Esophagus (tissue), 2 donors: ENCODE measurements around the gene WDR46. TPM values are rescaled to one million over a fixed set of nuclear protein-coding genes. Genes with fewer than 3 reads are reported as not detected.
"Not testable (repeated sequence)": the region's sequence is repeated elsewhere in the genome, so short reads cannot be mapped to it uniquely, and the experiment has no call there.

Source experiments
- H3K27ac ChIP-seq, 2 donors: one replicate each; pipeline ENCODE4 v1.5.1; 2013; ENCODE audit warnings: low read depth in 2 of 2, mild to moderate bottlenecking in 2 of 2, inconsistent platforms in 1 of 2, low read length in 1 of 2, moderate library complexity in 1 of 2
- H3K27me3 ChIP-seq, 2 donors: one replicate each; pipeline ENCODE4 v1.6.1; 2013; ENCODE audit warnings: low read length in 2 of 2, control low read depth in 1 of 2, mild to moderate bottlenecking in 1 of 2; ENCODE audit not compliant: insufficient read depth in 2 of 2, control insufficient read depth in 1 of 2
- H3K36me3 ChIP-seq, 2 donors: one replicate each; pipeline ENCODE4 v1.6.1; 2013; ENCODE audit warnings: low read length in 1 of 2; ENCODE audit not compliant: control insufficient read depth in 2 of 2, insufficient read depth in 2 of 2
- H3K4me1 ChIP-seq, 2 donors: one replicate each; pipeline ENCODE4 v1.6.1; 2013; ENCODE audit warnings: low read length in 1 of 2; ENCODE audit not compliant: control insufficient read depth in 2 of 2, insufficient read depth in 2 of 2
- H3K4me3 ChIP-seq, 2 donors: one replicate each; pipeline ENCODE4 v1.5.1; 2013; ENCODE audit warnings: low read length in 2 of 2, mild to moderate bottlenecking in 2 of 2, low read depth in 1 of 2, moderate library complexity in 1 of 2
- H3K9me3 ChIP-seq, 2 donors: one replicate each; pipeline ENCODE4 v1.6.1; 2013; ENCODE audit warnings: mild to moderate bottlenecking in 2 of 2, low read depth in 1 of 2, low read length in 1 of 2, moderate library complexity in 1 of 2; ENCODE audit not compliant: control insufficient read depth in 2 of 2, insufficient read depth in 1 of 2
- WGBS, 2 donors: extraction: QIAGEN DNeasy Blood & Tissue Kit; methylation state at CpG; one replicate each; pipeline ENCODE4 v1.1.7; 2013; 5-methylcytosine and 5-hydroxymethylcytosine counted together
- polyA plus RNA-seq, 2 donors: library from polyadenylated mRNA; stranded (reverse); fragments of 200-250 nt; gene quantifications; one replicate each; pipeline ENCODE4 v1.2.3, GENCODE V29; 2013
- donor health status: healthy with polysubstance abuse.
- donor health status: Bipolar disorder and iron deficiency.

The WDR46 gene
- polyA plus RNA-seq, 2 donors: 38.6 to 44.5 TPM

GRCh38 chr6:33271468-33272274 lies 17.4 kb downstream of the WDR46 start, which contains the start of the genes RPS18 and VPS52:
TSS of gene RPS18 (plus strand) at chr6:33272075. CDS start at chr6:33272120, 45 bp downstream.
TSS of gene VPS52 (minus strand) at chr6:33271876. CDS start at chr6:33271675, 201 bp downstream.
- Histone ChIP-seq H3K27me3 (no peaks in the 10 kb centered on the region), H3K9me3 (no peaks in the 10 kb centered on the region), H3K36me3 (peaks cover 7 to 21% of the 10 kb centered on the region in 2 donors), H3K27ac (peak within 1 kb of the TSS; percentile 89 to 94), H3K4me1 (peaks cover 0 to 7% of the 10 kb centered on the region in 2 donors), H3K4me3 (peak within 1 kb of the TSS; percentile 77 to 93)
- WGBS, 2 donors: 0% methylated on average over 48 of the region's 48 CpGs

DNA sequence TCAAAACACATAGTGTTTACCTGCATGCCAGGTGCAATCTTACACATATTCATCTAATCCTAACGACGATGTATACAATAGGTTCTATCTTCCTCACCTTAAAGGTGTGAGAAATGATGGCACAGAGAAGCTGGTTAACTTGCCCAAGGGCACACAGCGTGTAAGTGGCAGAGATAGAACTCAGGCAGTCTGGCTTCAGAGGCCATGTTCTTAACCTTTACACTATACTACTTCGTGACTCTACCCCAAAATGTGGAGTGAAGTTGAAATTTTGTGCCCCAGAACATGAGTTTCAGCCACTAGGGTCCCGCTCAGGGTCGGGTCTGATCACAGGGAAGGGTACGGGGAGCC lies 17.9 kb downstream of the WDR46 start:
- Histone ChIP-seq H3K27ac (peak overlapping the region; percentile 89 to 94), H3K4me3 (peak overlapping the region; percentile 77 to 93), H3K36me3 (peaks cover 7 to 23% of the 10 kb centered on the region in 2 donors), H3K4me1 (peaks cover 0 to 5% of the 10 kb centered on the region in 2 donors), H3K9me3 (no peaks in the 10 kb centered on the region), H3K27me3 (no peaks in the 10 kb centered on the region)
- 1 to 2% methylated on average over 7 of the region's 7 CpGs for WGBS, 2 donors

DNA sequence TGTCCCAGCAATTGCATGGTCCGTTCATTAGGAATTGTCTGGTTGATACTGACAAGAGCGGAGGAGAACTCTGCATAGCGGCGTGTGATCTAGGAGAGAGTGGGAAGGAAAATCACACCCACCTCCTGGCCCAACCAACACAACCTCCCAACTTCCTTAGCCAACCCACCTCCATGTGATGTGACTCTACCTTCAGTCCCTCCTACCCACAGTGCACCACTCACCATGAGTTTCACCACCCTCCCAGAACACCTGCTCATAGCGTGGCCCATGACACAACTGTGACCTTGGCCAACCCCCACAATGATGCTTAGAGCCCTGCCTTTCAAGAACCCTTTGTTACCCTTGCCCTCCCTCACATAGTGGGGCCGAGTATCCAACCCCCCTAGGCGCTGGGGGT lies 25.0 kb downstream of the WDR46 start:
- H3K36me3 ChIP-seq: peaks cover 7 to 33% of the 10 kb centered on the region in 2 donors

GRCh38 chr6:33262490-33262889 lies 26.5 kb downstream of the WDR46 start:
- not testable (repeated sequence) for H3K4me3 ChIP-seq, H3K27me3 ChIP-seq, H3K27ac ChIP-seq, H3K4me1 ChIP-seq, H3K9me3 ChIP-seq
- peaks cover 0 to 31% of the 10 kb centered on the region in 2 donors for H3K36me3 ChIP-seq
- WGBS, 2 donors: 96% methylated on average over 3 of the region's 3 CpGs

More for the DNA sequence above, 25.0 kb downstream of the WDR46 start:
- no peaks in the 10 kb centered on the region for H3K27me3 ChIP-seq
- no peaks in the 10 kb centered on the region for H3K9me3 ChIP-seq
- no peak overlapping the region for H3K27ac ChIP-seq
- 86 to 88% methylated on average over 7 of the region's 7 CpGs for WGBS, 2 donors
- no peak overlapping the region for H3K4me3 ChIP-seq
- H3K4me1 ChIP-seq: peaks cover 0 to 2% of the 10 kb centered on the region in 2 donors

DNA sequence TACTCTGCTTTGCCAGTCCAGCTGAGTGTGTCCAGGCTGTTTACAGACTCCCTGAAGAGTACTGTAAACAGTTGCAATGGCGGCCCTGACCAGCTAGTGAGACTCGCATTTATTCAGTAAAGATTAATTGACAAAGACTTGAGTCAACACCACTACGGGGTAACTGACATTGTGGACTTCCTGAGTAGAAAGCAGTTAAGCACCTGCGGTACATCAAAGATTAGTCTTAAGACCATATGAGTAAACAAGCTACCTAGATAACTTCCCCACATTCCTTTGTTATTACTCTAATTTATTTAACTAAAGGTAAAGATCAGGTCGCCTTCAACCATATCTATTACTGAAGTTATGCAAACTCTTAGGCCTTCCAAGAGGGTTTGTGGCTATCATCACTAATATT lies 30.0 kb downstream of the WDR46 start:
- 66 to 78% methylated on average over 5 of the region's 5 CpGs for WGBS, 2 donors
- Histone ChIP-seq H3K9me3 (no peaks in the 10 kb centered on the region), H3K27me3 (no peaks in the 10 kb centered on the region), H3K4me1 (no peaks in the 10 kb centered on the region), H3K27ac (no peak overlapping the region), H3K36me3 (peaks cover 0 to 10% of the 10 kb centered on the region in 2 donors), H3K4me3 (no peak overlapping the region)

DNA sequence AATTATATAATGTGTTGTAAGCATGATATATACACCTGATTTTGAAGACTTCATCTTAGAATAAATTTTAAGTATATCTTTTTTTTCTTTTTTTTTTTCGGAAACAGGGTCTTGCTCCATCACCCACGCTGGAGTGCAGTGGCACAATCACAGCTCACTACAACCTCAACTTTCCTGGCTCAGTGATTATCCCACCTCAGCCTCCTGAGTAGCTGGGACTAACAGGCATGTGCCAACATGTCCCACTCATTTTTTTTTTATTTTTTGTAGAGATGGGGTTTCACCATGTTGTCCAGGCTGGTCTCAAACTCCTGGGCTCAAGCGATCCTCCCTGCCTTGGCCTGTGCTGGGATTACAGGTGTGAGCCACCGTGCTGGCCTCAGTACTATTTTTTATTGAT lies 34.4 kb downstream of the WDR46 start:
- Histone ChIP-seq H3K36me3 (peaks cover 0 to 7% of the 10 kb centered on the region in 2 donors), H3K4me3 (no peak overlapping the region)
- 87 to 93% methylated on average over 4 of the region's 4 CpGs for WGBS, 2 donors

GRCh38 chr6:33252759-33253158 lies 36.3 kb downstream of the WDR46 start:
- peaks cover 7 to 12% of the 10 kb centered on the region in 2 donors for H3K4me1 ChIP-seq

More for the DNA sequence above, 34.4 kb downstream of the WDR46 start:
- H3K27me3 ChIP-seq: no peaks in the 10 kb centered on the region
- H3K4me1 ChIP-seq: peaks cover 5 to 11% of the 10 kb centered on the region in 2 donors
- no peak overlapping the region for H3K27ac ChIP-seq
- H3K9me3 ChIP-seq: no peaks in the 10 kb centered on the region

DNA sequence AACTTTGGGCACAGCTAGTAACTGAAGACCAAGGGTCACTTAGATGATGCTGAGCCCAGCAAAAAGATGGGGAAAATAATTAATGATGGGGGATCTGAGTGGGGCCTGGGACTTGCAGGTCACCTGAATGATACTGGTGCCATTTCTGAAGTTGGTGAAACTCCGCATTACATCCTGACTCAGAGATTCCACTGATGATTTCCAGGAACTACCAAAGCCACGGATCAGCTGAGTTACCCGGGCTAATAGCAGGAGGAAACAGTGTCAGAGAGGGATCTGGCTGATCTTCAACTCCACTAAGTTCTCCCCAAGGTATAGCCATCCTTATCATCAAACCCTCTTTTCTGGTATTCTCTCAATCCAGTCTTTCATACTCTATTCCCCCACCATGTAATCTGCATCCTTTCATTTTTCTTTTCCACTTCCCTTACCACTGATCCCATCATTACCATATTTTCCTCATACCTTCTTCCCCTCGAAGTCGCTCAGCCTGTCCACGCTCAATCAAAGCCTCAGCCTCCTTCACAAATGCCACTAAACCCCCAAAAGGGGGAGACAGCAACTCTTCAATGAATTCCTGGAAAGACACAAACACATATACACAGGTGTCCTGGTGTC lies 37.5 kb downstream of the WDR46 start:
- no peak overlapping the region for H3K4me3 ChIP-seq
- H3K4me1 ChIP-seq: peaks cover 7 to 12% of the 10 kb centered on the region in 2 donors
- no peak overlapping the region for H3K27ac ChIP-seq
- H3K9me3 ChIP-seq: no peaks in the 10 kb centered on the region
- peaks cover 0 to 4% of the 10 kb centered on the region in 2 donors for H3K36me3 ChIP-seq
- WGBS, 2 donors: 84 to 86% methylated on average over 6 of the region's 6 CpGs
- no peaks in the 10 kb centered on the region for H3K27me3 ChIP-seq

More at GRCh38 chr6:33252759-33253158, 36.3 kb downstream of the WDR46 start:
- Histone ChIP-seq H3K27ac (no peak overlapping the region), H3K9me3 (no peaks in the 10 kb centered on the region), H3K4me3 (no peak overlapping the region), H3K36me3 (peaks cover 0 to 4% of the 10 kb centered on the region in 2 donors), H3K27me3 (no peaks in the 10 kb centered on the region)

DNA sequence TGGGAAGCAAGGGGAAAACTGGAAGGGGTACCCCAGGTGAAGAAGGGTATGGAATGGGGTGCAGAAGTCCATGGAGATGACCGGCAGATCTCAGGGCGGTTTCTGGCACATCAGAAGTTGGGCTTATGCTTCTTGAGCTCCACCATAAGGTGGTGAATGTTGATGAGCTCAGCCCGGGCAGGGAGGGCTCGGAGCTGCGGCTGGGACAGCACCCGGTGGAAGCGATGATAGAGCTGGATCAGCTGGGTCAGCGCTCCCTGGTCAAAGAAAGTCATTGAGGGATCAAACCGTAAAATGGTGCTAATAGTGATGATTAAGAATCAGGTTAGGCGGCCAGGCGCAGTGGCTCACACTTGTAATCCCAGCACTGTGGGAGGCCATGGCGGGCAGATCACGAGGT lies 38.3 kb downstream of the WDR46 start:
- Histone ChIP-seq H3K4me1 (peaks cover 7 to 12% of the 10 kb centered on the region in 2 donors), H3K9me3 (no peaks in the 10 kb centered on the region), H3K36me3 (peaks cover 0 to 4% of the 10 kb centered on the region in 2 donors), H3K27ac (peak overlapping the region; percentile 11 to 99), H3K27me3 (no peaks in the 10 kb centered on the region), H3K4me3 (no peak overlapping the region)
- WGBS, 2 donors: 91 to 97% methylated on average over 13 of the region's 13 CpGs
